ENCODE measurements around the gene WDR43.

The WDR43 gene, protein sequence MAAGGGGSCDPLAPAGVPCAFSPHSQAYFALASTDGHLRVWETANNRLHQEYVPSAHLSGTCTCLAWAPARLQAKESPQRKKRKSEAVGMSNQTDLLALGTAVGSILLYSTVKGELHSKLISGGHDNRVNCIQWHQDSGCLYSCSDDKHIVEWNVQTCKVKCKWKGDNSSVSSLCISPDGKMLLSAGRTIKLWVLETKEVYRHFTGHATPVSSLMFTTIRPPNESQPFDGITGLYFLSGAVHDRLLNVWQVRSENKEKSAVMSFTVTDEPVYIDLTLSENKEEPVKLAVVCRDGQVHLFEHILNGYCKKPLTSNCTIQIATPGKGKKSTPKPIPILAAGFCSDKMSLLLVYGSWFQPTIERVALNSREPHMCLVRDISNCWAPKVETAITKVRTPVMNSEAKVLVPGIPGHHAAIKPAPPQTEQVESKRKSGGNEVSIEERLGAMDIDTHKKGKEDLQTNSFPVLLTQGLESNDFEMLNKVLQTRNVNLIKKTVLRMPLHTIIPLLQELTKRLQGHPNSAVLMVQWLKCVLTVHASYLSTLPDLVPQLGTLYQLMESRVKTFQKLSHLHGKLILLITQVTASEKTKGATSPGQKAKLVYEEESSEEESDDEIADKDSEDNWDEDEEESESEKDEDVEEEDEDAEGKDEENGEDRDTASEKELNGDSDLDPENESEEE

DNA sequence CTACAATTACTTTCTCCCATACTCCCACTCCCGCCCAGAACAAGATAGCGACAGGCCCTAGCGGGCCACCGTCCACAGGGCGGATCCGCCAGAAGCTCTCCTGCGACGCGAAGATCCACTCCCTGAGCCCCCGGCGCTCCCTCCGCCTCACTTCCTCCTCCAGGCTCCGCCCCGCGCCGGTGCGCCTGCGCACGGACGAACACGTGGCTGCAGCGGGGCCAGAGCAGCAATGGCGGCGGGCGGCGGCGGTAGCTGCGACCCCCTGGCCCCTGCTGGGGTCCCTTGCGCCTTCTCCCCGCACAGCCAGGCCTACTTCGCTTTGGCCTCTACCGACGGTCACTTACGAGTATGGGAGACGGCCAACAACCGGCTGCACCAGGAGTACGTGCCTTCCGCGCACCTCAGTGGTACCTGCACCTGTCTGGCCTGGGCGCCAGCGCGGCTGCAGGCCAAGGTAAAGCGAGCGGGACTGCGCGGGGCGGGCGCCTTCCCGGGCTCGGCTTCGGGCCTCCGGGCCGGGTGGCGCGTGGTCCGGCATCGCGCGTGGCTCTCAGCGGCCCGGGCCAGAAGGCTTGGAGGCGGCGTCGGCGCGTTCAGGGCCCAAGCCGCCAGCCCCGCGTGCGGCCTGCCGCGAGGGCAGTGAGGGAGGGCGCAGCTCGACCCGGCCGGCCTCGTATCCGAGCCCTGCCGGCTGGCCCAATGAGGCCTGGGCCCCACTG lies at the start of gene WDR43:
Gene WDR43, plus strand, starts transcription at position 198 of the 719 bp plus-strand sequence. Its CDS starts 32 bp downstream, at position 230.
- TF ChIP-seq, protein P1, sequence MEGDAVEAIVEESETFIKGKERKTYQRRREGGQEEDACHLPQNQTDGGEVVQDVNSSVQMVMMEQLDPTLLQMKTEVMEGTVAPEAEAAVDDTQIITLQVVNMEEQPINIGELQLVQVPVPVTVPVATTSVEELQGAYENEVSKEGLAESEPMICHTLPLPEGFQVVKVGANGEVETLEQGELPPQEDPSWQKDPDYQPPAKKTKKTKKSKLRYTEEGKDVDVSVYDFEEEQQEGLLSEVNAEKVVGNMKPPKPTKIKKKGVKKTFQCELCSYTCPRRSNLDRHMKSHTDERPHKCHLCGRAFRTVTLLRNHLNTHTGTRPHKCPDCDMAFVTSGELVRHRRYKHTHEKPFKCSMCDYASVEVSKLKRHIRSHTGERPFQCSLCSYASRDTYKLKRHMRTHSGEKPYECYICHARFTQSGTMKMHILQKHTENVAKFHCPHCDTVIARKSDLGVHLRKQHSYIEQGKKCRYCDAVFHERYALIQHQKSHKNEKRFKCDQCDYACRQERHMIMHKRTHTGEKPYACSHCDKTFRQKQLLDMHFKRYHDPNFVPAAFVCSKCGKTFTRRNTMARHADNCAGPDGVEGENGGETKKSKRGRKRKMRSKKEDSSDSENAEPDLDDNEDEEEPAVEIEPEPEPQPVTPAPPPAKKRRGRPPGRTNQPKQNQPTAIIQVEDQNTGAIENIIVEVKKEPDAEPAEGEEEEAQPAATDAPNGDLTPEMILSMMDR (conservative IDR thresholded peaks at IDR 0.05) = no peak
- peak; percentile 96 for TF ChIP-seq ZFX (IDR thresholded peaks at IDR 0.05)
- peak within 1 kb of the TSS; percentile 97 for H3K27ac ChIP-seq

DNA sequence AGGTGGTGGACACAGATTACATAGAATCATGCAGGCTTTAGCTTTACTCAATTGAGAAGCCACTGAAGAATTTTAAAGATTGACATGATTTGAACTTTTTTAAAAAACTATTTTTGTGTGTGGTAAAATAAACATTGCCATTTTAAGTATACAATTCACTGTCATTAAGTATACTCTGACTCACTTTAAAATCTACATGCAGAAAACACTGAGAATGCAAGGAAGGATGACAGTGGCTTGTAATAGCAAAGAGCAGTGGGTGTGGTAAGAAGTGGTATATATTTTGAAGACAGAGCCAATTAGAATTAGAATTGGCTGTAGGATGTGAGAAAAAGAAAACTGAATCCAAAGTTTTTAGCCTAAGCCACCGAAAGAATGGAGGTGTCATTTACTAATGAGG lies 39.3 kb upstream of the WDR43 start:
- TF ChIP-seq ZFX (IDR thresholded peaks at IDR 0.05) = no peak
- TF ChIP-seq, protein P1 (conservative IDR thresholded peaks at IDR 0.05) = no peak
- H3K27ac ChIP-seq = no peak overlapping the region

DNA sequence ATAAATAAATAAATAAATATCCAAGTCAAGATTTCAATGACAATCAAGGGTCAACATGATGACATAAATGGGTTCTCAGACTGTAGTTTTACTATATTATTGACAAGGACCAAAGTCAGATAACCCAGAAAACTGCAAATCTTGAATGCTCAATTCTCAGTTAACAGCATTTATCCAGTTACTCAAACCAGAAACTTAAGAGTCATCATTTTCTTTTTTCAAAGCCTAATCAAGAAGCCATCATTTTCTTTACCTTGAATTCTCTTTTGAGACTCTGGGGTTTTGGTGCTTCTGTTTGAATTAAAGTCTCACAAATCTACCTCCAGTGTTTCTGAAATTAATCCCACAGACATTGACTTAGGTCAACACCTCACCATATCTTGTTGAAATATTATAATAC lies 38.5 kb upstream of the WDR43 start:
- TF ChIP-seq, protein P1 (conservative IDR thresholded peaks at IDR 0.05) = no peak
- no peak for TF ChIP-seq ZFX (IDR thresholded peaks at IDR 0.05)
- no peak overlapping the region for H3K27ac ChIP-seq

DNA sequence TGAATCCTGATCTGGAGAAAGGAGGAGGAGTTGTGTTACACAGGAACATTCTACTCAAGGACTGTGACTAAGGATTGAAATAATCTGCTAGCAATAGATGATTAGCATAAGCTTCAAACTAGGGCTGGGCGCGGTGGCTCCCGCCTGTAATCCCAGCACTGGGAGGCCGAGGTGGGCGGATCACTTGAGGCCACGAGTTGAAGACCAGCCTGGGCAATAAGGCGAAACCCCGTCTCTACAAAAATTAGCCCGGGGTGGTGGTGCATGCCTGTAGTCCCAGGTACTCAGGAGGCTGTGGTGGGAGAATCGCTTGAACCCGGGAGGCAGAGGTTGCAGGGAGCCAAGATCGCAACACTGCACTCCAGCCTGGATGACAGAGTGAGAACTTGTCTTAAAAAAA lies 25.9 kb upstream of the WDR43 start:
- no peak for TF ChIP-seq ZFX (IDR thresholded peaks at IDR 0.05)
- TF ChIP-seq, protein P1 (conservative IDR thresholded peaks at IDR 0.05) = no peak
- no peak overlapping the region for H3K27ac ChIP-seq

DNA sequence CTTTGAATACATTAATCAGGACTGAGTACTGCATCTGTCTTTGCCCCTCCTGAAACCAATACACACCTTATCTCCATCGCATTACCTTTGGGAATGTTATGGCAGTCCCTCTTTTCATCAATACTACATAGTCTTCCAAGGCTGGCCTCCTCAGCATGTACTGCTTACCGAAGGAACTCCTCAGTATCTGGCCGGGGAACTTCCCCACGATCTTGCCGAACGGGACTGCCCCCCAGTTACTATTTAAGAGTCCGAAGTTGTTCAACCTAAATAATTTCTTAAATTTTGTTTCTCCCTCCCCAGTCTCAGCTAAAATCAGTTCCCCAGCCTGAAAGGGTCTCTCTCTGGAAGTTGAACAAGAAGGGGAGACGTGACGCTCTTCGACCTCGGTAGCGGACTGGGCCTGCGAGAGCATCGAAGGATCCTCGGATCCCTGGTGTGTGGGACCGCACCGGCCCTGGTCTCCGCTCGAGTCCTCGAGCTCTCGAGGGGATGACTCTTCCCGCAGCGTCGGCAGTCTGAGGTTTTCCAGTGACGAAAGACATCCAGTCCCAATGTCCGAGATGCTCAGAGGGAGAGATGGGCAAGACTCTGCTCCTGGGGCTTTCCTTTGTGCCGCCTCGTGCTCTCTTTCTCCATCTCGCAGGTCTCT lies 24.8 kb upstream of the WDR43 start:
- H3K27ac ChIP-seq = peak overlapping the region; percentile 78
- peak; percentile 55 for TF ChIP-seq ZFX (IDR thresholded peaks at IDR 0.05)
- TF ChIP-seq, protein P1 (conservative IDR thresholded peaks at IDR 0.05) = no peak

DNA sequence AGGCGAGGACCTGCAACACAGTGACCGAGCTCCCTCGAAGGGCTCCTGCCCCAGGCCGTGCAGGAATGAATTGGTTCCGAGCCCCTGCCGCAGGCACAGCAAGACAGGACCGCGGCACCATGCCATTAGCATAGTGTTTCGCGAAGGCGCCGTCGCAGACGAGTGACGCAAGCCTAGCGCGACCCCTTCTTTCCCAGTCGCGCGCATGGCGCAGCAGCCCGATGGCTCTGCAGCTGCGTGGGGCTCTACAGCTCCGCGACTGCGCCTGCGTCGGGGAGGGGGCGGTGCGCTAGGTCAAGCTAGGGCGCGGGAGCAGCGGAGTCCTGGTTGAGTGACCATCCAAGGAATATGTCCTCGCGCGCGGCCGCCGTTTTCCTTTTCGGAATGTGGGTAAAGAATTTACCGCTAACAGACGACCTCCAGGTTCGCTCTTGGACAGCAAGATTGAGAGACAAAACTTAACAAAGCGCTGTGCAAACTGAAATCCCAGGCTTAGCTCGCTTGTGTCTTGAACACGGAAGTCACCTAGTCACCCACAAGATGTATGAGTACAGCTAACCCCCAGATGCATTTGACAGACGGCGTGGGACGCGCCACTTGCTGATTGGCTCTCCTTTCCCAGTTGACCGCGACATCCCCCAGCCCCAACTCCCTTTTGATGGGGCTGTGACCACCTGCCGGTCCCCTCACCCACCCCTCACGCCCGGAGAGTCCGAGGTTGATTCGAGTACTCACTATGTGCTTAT lies 24.1 kb upstream of the WDR43 start, which contains the start of gene TRMT61B:
Gene TRMT61B, minus strand, starts transcription at position 164 of the 746 bp plus-strand sequence. Its CDS starts 32 bp downstream, at position 132.
- TF ChIP-seq, protein P1 (conservative IDR thresholded peaks at IDR 0.05) = no peak
- peak; percentile 21; the same call in 1 of the 2 replicates for TF ChIP-seq ZFX (IDR thresholded peaks at IDR 0.05)
- peak within 1 kb of the TSS; percentile 78 for H3K27ac ChIP-seq
